GM18861 (cell line): Measurements from ENCODE around the gene TUBB2B.

Experiments
- ATAC-seq: cut with Tn5 transposase; IDR thresholded peaks from one replicate; pipeline ENCODE4 v1.9.1; 2021; ENCODE audit not compliant: unreplicated experiment

The TUBB2B gene

GRCh38 chr6:3227363-3228045 lies at the start of gene TUBB2B:
Gene TUBB2B, minus strand, starts transcription at chr6:3227653. Its CDS starts 110 bp downstream, at chr6:3227543.
- ATAC-seq, result no peak

GRCh38 chr6:3277251-3277650 lies 49.8 kb upstream of the TUBB2B start:
- ATAC-seq, result no peak

GRCh38 chr6:3276174-3277167 lies 49.0 kb upstream of the TUBB2B start:
- no peak for ATAC-seq

- no peak for ATAC-seq
Observed at GRCh38 chr6:3273707-3274521, 46.5 kb upstream of the TUBB2B start.

GRCh38 chr6:3272911-3273547 lies 45.6 kb upstream of the TUBB2B start:
- no peak for ATAC-seq

GRCh38 chr6:3271756-3272155 lies 44.3 kb upstream of the TUBB2B start:
- no peak for ATAC-seq

- no peak for ATAC-seq
Observed at GRCh38 chr6:3270258-3270657, 42.8 kb upstream of the TUBB2B start.

- no peak for ATAC-seq
Observed at GRCh38 chr6:3269281-3269975, 42.0 kb upstream of the TUBB2B start.

- ATAC-seq, result no peak
Observed at GRCh38 chr6:3268680-3269079, 41.2 kb upstream of the TUBB2B start.

GRCh38 chr6:3267162-3267561 lies 39.7 kb upstream of the TUBB2B start:
- no peak for ATAC-seq

- no peak for ATAC-seq
Observed at GRCh38 chr6:3266170-3266569, 38.7 kb upstream of the TUBB2B start.

- no peak for ATAC-seq
Observed at GRCh38 chr6:3265671-3266070, 38.2 kb upstream of the TUBB2B start.

- no peak for ATAC-seq
Observed at GRCh38 chr6:3264356-3264755, 36.9 kb upstream of the TUBB2B start.

GRCh38 chr6:3263096-3263495 lies 35.6 kb upstream of the TUBB2B start:
- no peak for ATAC-seq

GRCh38 chr6:3261921-3262320 lies 34.5 kb upstream of the TUBB2B start:
- ATAC-seq, result no peak

GRCh38 chr6:3261518-3261820 lies 34.0 kb upstream of the TUBB2B start:
- no peak for ATAC-seq

GRCh38 chr6:3260772-3261517 lies 33.5 kb upstream of the TUBB2B start:
- ATAC-seq, result no peak

GRCh38 chr6:3260296-3260695 lies 32.8 kb upstream of the TUBB2B start:
- no peak for ATAC-seq

- ATAC-seq, result peak; percentile 32
Observed at GRCh38 chr6:3259491-3259958, 32.1 kb upstream of the TUBB2B start.
